Neural progenitor cell (in vitro differentiated cells): Measurements from ENCODE around the gene LTBP1. TPM values are rescaled to one million over a fixed set of nuclear protein-coding genes. Genes with fewer than 3 reads are reported as not detected.
A peak's percentile ranks its signal among the peaks of the same experiment; 100 is the strongest.

ENCODE experiments used
- DNase-seq: peaks from one replicate; pipeline ENCODE4 v3.0.0-alpha.2; 2016; ENCODE audit warnings: low spot score
- H2AFZ ChIP-seq: fragments of 200-600 bp; sonication (generic); replicated peaks from 2 replicates; pipeline ENCODE4 v1.6.1; 2016; ENCODE audit warnings: antibody characterized with exemption
- H3F3A ChIP-seq: fragments of 200-600 bp; sonication (generic); 2 replicates; pipeline ENCODE4 v1.6.1; 2016; ENCODE audit warnings: antibody characterized with exemption, low read depth
- H3K27ac ChIP-seq: fragments of 200-600 bp; sonication (generic); 2 replicates; pipeline ENCODE4 v1.5.1; 2016; ENCODE audit warnings: mild to moderate bottlenecking
- H3K27me3 ChIP-seq: fragments of 200-600 bp; sonication (generic); 2 replicates; pipeline ENCODE4 v1.6.1; 2016; ENCODE audit warnings: mild to moderate bottlenecking, moderate library complexity
- H3K36me3 ChIP-seq: fragments of 200-600 bp; sonication (generic); 2 replicates; pipeline ENCODE4 v1.5.1; 2016
- H3K4me1 ChIP-seq: fragments of 200-600 bp; sonication (generic); 2 replicates; pipeline ENCODE4 v1.6.1; 2016; ENCODE audit warnings: mixed run types
- H3K4me2 ChIP-seq: fragments of 200-600 bp; sonication (generic); 2 replicates; pipeline ENCODE4 v1.6.1; 2016
- H3K4me3 ChIP-seq: fragments of 200-600 bp; sonication (generic); 2 replicates; pipeline ENCODE4 v1.5.1; 2016
- H3K79me2 ChIP-seq: fragments of 200-600 bp; sonication (generic); 2 replicates; pipeline ENCODE4 v1.6.1; 2016; ENCODE audit warnings: low read depth
- H3K9ac ChIP-seq: fragments of 200-600 bp; sonication (generic); 2 replicates; pipeline ENCODE4 v1.6.1; 2016
- H3K9me3 ChIP-seq: fragments of 200-600 bp; sonication (generic); 2 replicates; pipeline ENCODE4 v1.5.1; 2016; ENCODE audit warnings: low read depth
- H4K20me1 ChIP-seq: fragments of 200-600 bp; sonication (generic); 2 replicates; pipeline ENCODE4 v1.6.1; 2016; ENCODE audit warnings: low read depth
- H3K27ac Mint-ChIP-seq: 3 replicates; pipeline ENCODE4 v1.8.0; 2021; ENCODE audit warnings: mixed read lengths
- H3K27me3 Mint-ChIP-seq: 2 replicates; pipeline ENCODE4 v1.8.0; 2022; ENCODE audit warnings: low read depth, mild to moderate bottlenecking, inconsistent platforms, moderate library complexity, mixed read lengths; ENCODE audit not compliant: insufficient read depth
- H3K36me3 Mint-ChIP-seq: 3 replicates; pipeline ENCODE4 v1.8.0; 2021; ENCODE audit warnings: mixed read lengths
- H3K4me1 Mint-ChIP-seq: 3 replicates; pipeline ENCODE4 v1.8.0; 2021; ENCODE audit warnings: mixed read lengths
- H3K4me3 Mint-ChIP-seq: 3 replicates; pipeline ENCODE4 v1.8.0; 2021; ENCODE audit warnings: mild to moderate bottlenecking, moderate library complexity, mixed read lengths
- H3K9me3 Mint-ChIP-seq: 3 replicates; pipeline ENCODE4 v1.8.0; 2020; ENCODE audit warnings: mixed read lengths
- EZH2 ChIP-seq: fragments of 200-600 bp; sonication (generic); IDR thresholded peaks from 2 replicates; pipeline ENCODE4 v1.6.1; 2017; ENCODE audit warnings: antibody characterized with exemption, mild to moderate bottlenecking, moderate library complexity
- EZH2phosphoT487 ChIP-seq: fragments of 200-600 bp; sonication (generic); IDR thresholded peaks from 2 replicates; pipeline ENCODE4 v1.6.1; 2017; ENCODE audit warnings: antibody characterized with exemption
- total RNA-seq: library from RNA; depleted of rRNA; stranded (reverse); fragments of >200 nt; gene quantifications from 2 replicates; pipeline ENCODE4 v1.2.3, GENCODE V29; 2015; ENCODE audit warnings: low replicate concordance
- TF ChIP-seq, protein P1 (sequence below): fragments of 200-600 bp; sonication (generic); IDR thresholded peaks from 2 replicates; pipeline ENCODE4 v1.5.1; 2017; ENCODE audit warnings: antibody characterized with exemption, mild to moderate bottlenecking

Gene LTBP1
- total RNA-seq, 1 donor from 2014 or later = 50.5 TPM

DNA sequence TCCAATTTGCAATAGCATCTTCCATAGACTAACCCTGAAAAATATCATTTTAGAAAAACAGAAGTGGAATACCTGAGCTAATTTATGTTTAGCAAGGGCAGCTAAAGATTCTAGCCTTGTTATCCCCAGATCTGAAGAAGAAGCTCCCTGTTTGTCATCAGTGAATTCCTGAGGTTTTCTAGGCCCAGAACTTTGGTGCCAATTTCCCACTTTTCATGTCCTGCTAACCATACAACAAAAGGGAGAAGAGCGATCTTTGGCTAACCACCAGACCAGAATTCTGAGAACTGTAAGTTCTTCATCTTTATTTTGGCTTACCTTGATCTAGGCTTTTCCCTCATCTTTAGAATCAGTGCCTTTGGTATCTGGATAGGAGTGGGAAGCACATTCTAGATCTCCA is 478.4 kb downstream of the LTBP1 start:
- H3K4me2 ChIP-seq = no peak overlapping the region
- no peaks in the 10 kb centered on the region for H3K36me3 ChIP-seq
- H3K27ac ChIP-seq = no peak overlapping the region
- Mint-ChIP-seq H3K27ac (no peak overlapping the region), H3K36me3 (peaks cover 1% of the 10 kb centered on the region), H3K27me3 (peaks cover 2% of the 10 kb centered on the region), H3K4me1 (no peaks in the 10 kb centered on the region), H3K9me3 (peaks cover 2% of the 10 kb centered on the region), H3K4me3 (no peak overlapping the region)
- H3F3A ChIP-seq = no peaks in the 10 kb centered on the region
- no peaks in the 10 kb centered on the region for H3K4me1 ChIP-seq
- no peaks in the 10 kb centered on the region for H3K9me3 ChIP-seq
- H2AFZ ChIP-seq = no peak overlapping the region
- no peaks in the 10 kb centered on the region for H3K27me3 ChIP-seq
- no peak overlapping the region for H3K4me3 ChIP-seq
- no peak overlapping the region for H3K9ac ChIP-seq
- no peaks in the 10 kb centered on the region for H3K79me2 ChIP-seq
- H4K20me1 ChIP-seq = no peaks in the 10 kb centered on the region
- DNase-seq = no peak
- TF ChIP-seq EZH2 = no peak
- TF ChIP-seq EZH2phosphoT487 = no peak
- TF ChIP-seq, protein P1, sequence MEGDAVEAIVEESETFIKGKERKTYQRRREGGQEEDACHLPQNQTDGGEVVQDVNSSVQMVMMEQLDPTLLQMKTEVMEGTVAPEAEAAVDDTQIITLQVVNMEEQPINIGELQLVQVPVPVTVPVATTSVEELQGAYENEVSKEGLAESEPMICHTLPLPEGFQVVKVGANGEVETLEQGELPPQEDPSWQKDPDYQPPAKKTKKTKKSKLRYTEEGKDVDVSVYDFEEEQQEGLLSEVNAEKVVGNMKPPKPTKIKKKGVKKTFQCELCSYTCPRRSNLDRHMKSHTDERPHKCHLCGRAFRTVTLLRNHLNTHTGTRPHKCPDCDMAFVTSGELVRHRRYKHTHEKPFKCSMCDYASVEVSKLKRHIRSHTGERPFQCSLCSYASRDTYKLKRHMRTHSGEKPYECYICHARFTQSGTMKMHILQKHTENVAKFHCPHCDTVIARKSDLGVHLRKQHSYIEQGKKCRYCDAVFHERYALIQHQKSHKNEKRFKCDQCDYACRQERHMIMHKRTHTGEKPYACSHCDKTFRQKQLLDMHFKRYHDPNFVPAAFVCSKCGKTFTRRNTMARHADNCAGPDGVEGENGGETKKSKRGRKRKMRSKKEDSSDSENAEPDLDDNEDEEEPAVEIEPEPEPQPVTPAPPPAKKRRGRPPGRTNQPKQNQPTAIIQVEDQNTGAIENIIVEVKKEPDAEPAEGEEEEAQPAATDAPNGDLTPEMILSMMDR = no peak

DNA sequence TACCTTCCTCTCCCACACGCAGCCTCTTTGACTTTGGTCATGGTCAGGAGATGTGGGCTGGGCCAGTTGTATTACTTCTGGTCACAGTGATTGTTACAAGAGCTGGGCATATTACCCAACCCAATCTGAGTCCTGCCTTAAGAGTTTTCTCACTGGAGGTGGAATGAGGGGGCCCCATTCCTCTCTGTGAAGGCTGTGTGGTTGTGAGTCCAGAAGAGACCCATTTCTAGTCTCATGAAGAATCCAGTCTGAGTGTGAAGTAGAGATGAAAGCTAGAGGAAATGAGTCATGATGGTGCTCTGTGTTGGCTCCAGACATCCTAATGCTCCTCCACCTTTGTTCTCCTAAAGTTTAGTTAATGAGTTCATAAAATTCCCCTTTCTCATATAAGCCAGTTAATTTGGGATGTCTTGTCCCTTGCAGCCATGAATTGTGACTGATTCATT is 478.9 kb downstream of the LTBP1 start:
- Histone ChIP-seq H3K9ac (no peak overlapping the region), H3K9me3 (no peaks in the 10 kb centered on the region), H3K27me3 (no peaks in the 10 kb centered on the region), H3K4me2 (no peak overlapping the region), H3K36me3 (no peaks in the 10 kb centered on the region), H3K4me3 (no peak overlapping the region), H3K4me1 (no peaks in the 10 kb centered on the region), H2AFZ (no peak overlapping the region), H4K20me1 (no peaks in the 10 kb centered on the region), H3F3A (no peaks in the 10 kb centered on the region), H3K79me2 (no peaks in the 10 kb centered on the region), H3K27ac (no peak overlapping the region)
- no peak for TF ChIP-seq EZH2phosphoT487
- no peak for TF ChIP-seq EZH2
- TF ChIP-seq, protein P1 = no peak
- Mint-ChIP-seq H3K9me3 (peaks cover 2% of the 10 kb centered on the region), H3K27me3 (peaks cover 2% of the 10 kb centered on the region), H3K27ac (peak overlapping the region; percentile 10), H3K4me1 (no peaks in the 10 kb centered on the region), H3K36me3 (peaks cover 1% of the 10 kb centered on the region), H3K4me3 (no peak overlapping the region)
- DNase-seq = no peak

DNA sequence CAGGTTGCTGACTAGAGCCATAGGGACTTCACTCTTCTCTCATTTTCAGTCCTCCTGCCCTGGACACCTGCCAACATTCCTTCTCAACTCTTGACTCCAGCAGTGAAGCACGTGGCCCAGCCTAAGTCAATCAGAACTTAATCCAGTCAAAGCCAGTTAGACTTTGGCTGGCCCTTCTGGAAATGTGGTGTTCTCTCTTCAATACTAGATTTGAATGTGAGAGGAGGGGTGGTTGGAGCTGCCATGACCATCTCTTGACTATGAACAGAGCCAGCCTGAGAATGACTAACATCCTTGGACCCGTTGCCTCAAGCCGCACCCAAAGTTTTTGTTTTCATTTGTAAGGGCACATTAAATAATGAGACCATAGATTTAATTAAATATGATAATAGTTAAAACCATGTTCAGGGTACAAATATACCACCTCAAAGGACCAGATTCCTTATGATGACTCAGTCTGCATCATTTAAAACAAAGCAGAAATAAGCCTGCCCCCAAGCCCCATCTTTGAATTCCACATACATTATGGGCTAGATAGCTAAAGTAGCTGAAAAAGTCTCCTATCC is 480.0 kb downstream of the LTBP1 start:
- H3K9ac ChIP-seq = no peak overlapping the region
- no peak for DNase-seq
- H3K27ac Mint-ChIP-seq = no peak overlapping the region
- H3K4me1 Mint-ChIP-seq = no peaks in the 10 kb centered on the region
- peaks cover 1% of the 10 kb centered on the region for H3K36me3 Mint-ChIP-seq
- peaks cover 2% of the 10 kb centered on the region for H3K27me3 Mint-ChIP-seq
- no peak overlapping the region for H3K27ac ChIP-seq
- H2AFZ ChIP-seq = no peak overlapping the region
- H3K36me3 ChIP-seq = no peaks in the 10 kb centered on the region
- no peaks in the 10 kb centered on the region for H4K20me1 ChIP-seq
- H3F3A ChIP-seq = no peaks in the 10 kb centered on the region
- H3K79me2 ChIP-seq = no peaks in the 10 kb centered on the region
- H3K9me3 Mint-ChIP-seq = peaks cover 2% of the 10 kb centered on the region
- H3K4me3 ChIP-seq = no peak overlapping the region
- H3K9me3 ChIP-seq = no peaks in the 10 kb centered on the region
- TF ChIP-seq EZH2phosphoT487 (no peak), EZH2 (no peak)
- TF ChIP-seq, protein P1 = no peak
- no peaks in the 10 kb centered on the region for H3K27me3 ChIP-seq
- no peak overlapping the region for H3K4me2 ChIP-seq
- no peaks in the 10 kb centered on the region for H3K4me1 ChIP-seq
- no peak overlapping the region for H3K4me3 Mint-ChIP-seq
